Caki2 (cell line): ENCODE data around the gene KDM4C. TPM values are rescaled to one million over a fixed set of nuclear protein-coding genes. Genes with fewer than 3 reads are reported as not detected.

Experiments used
- DNase-seq: peaks from one replicate; pipeline ENCODE4 v3.0.0-alpha.2; 2015; ENCODE audit warnings: low read depth
- in situ Hi-C: cut with HindIII; loops from 2 replicates; pipeline ENCODE4 v1.10.0; 2016; ENCODE audit warnings: low sequenced_read_pairs, low pct_unique_long_range_greater_than_20kb, mixed read lengths
- total RNA-seq: library from RNA; depleted of rRNA; stranded (reverse); fragments of >200 nt; shearing (Covaris generic); gene quantifications from 2 replicates; pipeline ENCODE4 v1.2.3, GENCODE V29; 2014; ENCODE audit warnings: low replicate concordance

The KDM4C gene
- total RNA-seq, 1 experiment from 2014 or later: 9.2 TPM

DNA sequence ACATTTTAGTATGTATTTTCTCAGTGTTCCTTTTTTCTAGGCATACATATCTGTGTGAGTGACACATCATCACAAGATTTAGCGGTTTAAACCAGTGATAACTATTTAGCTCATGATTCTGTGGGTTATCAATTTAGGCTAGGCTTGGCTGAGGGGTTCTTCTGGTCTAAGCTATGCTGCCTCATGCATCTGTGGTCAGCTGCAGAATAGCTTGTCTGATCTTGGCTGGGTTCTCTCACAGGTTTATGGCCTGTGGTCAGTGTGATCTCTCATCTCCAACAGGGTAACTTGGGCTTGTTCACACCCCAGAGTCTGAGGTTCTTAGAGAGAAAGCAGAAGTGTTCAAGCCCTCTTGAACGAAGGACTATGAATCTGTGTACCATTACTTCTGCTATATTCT is 363.3 kb downstream of the KDM4C start:
- no peak for DNase-seq
- in situ Hi-C loops: no loop called here

GRCh38 chr9:7121664-7122063 is 363.9 kb downstream of the KDM4C start:
- in situ Hi-C loops: no loop called here
- no peak for DNase-seq

DNA sequence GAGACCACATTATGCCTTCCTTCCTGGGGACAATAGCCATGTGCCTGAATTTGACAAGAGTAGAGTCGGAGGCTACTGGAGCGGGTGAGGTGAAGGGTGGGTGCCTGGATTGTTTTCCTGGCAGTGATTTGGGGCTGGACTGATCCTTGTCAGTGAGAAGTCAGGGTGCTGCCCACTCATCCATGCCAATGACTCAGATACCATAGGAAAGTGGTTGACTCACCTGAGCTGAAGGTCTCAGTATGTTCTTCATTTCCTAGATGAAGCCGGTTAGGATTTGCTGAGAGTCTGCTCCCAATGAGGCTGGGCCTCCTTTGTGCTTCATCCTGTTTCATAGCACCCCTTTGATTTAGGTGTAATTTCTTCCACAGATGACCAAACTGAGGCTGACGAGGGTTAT is 366.0 kb downstream of the KDM4C start:
- peak; percentile 42 for DNase-seq
- in situ Hi-C loops: no loop called here

- in situ Hi-C loops: no loop called here
- no peak for DNase-seq
Measured at GRCh38 chr9:7125231-7125630, 367.5 kb downstream of the KDM4C start.

DNA sequence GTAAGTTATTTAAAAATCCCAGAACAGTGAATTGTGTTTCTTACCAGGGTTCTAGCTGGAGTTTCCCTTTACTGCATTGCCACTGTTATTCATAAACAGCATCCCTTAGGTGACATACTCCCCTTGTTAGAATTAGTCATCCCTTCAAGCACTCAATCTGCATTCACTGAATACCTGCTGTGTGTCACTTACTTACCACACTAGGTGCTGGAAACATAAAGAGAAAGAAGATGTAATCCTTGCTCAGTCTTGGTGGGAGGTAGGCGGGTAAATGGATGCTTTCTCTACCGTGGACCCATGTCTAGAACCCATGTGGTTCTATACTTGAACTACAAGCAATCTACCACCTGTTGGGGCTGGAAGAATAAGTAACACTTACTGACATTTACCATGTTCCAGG is 371.6 kb downstream of the KDM4C start:
- in situ Hi-C loops: no loop called here
- DNase-seq: peak; percentile 14

DNA sequence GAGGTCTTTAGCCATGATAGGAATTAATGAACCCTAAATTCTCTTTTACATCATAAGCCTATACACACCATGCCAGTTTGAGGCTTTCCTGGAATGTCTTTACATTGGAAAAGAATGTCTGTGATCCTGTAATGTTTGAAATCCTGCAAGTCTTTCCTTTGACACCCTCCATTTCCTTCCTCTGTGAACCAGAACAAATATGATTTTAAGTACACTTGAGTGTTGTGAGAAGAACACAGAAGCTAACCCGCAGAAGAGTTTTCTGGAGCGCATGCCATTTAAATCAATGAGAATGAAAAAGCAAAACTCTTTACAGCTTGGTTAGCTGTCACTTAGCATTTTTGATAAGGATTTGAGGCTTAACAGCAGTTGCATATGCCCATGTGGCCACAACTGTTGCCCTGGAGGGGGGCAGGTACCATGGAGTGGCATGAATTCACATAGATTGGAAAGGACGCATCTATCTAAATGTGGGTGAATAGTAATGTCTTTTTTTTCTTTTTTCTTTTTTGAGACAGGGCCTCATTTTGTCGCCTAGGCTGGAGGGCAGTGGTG is 372.6 kb downstream of the KDM4C start:
- in situ Hi-C loops: no loop called here
- DNase-seq: no peak

DNA sequence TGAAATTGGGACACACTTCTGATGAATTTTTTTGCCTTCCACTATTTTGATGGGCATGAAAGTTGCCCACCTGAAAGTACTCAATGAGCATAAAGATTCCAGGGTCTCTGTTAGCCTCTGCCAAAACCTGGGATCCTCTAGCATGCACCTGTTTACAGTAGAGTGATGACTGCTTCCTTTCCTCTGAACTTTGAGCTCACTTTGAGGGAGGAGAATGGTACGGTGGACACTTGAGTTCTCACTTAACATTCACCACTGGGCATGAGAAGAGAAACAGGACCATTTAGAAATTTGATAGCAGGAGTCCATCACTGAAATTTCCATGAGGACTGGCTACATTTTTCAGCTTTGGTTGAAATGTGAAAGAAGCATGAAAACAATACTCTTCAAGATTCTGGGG is 374.8 kb downstream of the KDM4C start:
- no peak for DNase-seq
- in situ Hi-C loops: no loop called here

DNA sequence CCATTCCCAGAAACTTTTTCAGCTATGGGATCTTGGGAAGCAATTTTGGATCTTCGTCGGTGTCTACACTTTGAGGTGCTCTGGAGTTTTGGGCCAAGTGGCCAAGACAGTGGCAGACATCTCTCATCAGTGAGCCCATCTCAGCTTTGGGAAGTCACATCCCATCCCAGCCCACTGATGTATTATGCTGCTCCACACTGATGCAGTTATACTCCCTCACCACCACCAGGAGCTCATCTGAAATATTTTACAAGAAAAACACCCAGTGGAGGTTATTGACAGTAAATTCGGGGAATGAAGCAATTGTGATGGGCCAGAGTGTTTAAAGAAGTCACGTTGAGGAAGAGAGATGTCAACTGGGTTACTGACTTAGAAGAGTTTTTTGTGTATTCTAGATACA is 378.0 kb downstream of the KDM4C start:
- in situ Hi-C loops: no loop called here
- DNase-seq: no peak

DNA sequence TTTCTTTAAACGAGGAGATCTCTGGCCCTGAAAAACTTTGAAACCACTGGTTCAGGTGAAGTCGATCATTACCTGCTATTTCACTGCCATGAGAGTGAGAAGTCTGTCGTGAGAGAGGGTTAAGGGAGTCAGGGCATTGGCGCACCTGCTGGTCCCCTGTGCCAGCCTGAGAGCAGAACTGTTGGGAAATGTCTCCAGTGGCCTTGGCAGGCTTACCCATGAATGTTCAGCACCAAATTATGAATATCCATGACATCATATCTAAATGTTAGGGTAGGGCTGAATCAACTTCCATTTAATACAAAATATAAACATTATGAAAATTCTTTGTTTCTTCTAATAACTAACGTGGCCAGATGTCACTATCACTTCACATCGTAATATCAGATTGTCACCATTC is 379.3 kb downstream of the KDM4C start:
- DNase-seq: no peak
- in situ Hi-C loops: no loop called here

DNA sequence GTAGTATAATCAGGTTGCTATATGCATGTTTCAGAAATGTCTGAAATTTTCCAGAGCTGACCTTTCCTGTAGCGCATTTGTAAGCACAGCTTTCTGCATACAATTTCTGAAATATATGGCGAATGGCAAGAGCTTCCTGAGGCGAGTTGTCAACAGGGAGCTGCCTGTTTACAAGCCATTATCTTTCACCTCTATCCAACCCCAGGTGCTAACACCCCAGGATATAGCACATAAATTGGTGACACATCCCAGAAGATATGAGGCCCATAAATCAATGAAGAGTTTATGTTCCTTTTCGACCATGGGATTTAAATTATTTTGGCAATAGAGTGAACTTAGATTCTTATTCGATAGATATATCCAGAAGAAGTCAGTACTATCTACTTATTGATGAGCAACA is 379.8 kb downstream of the KDM4C start:
- DNase-seq: no peak
- in situ Hi-C loops: no loop called here

DNA sequence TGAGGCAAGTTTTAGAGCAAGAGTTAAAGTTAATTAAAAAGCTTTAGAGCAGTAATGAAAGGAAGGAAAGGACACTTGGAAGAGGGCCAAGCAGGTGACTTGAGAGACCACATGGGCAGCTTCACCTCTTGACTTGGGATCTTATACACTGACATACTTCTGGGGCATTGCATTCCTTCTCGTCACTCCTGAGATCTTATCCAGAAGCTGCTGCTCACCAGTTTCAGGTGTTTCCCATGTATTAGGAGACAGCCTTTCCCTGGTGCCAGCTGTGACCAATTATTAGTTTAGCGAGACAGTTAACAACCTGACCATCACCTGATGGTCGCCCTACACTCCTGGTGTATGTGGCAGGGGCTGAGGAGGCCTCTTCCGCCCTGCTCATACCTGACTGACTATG is 382.1 kb downstream of the KDM4C start:
- in situ Hi-C loops: no loop called here
- no peak for DNase-seq

- in situ Hi-C loops: no loop called here
- DNase-seq: no peak
Measured at GRCh38 chr9:7140401-7140800, 382.6 kb downstream of the KDM4C start.

- in situ Hi-C loops: no loop called here
- DNase-seq: no peak
Measured at GRCh38 chr9:7143645-7144200, 385.9 kb downstream of the KDM4C start.

DNA sequence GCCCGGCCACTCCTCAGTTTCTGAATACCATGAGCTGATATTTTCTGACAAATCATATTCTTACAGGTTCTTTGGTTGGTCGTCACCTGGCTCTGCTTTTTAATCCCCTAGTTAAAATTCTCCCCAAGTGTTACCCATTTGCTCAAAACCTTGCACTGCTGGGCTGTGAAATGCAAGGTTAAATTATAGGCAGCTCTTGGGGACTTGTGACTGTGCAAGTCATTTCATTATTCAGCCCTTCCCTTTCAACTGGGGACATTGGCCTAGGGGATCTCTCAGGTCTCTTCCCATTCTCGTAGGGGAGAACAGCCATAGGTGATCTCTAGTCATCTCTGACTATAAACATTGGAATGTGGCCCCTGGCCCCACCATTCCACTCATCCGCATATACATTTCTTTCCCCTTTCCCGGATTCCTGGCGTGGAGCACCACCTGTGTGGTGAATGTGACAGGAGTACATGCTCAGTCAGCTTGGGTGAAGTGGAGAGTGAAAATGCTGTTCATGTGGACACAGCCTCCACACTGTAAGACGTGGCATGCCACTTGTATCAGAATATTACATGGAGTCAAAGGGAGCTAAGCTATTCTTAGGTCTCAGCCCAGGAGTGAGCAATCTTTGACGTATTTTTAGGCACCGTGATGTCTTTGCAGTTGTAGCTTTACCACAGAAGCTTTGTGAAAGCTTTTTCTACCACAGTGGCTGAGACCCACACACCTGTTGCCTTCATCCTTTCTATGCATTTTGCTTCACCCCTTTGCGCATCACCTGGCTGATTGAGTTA is 386.7 kb downstream of the KDM4C start:
- in situ Hi-C loops: no loop called here
- DNase-seq: no peak

DNA sequence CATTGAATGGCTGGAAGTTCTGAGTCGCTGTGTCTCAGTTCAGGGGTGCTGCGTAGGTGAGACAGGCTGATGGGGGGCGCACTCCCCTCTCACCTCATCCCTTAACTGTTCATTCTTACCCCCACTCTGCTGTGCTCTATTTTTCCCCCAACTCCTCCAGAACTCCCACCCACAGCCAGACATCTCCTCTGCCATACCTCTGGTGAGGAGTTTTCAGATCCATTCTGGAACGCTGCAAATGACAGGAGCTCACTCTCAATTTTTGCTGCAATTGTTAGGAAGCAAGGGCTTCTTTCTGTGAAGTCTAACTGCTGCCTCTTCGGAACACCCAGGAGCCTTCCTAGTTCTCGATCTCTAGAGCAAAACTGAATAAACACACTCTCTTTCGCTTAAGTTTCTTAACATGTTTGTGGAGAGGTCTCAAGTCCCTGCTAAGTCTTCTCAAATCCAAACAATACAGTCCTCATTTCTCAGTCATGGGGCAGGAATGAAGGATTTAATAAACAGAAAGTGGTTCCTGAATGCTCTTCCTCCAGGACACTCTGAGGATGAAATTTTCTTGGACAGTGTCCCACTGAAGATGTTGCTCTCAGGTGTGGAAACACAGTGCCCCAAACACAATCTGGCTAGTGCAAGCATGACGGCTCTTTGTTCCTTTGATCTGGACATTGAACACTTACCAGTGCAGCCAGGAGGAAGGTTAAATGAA is 387.7 kb downstream of the KDM4C start:
- in situ Hi-C loops: no loop called here
- no peak for DNase-seq

DNA sequence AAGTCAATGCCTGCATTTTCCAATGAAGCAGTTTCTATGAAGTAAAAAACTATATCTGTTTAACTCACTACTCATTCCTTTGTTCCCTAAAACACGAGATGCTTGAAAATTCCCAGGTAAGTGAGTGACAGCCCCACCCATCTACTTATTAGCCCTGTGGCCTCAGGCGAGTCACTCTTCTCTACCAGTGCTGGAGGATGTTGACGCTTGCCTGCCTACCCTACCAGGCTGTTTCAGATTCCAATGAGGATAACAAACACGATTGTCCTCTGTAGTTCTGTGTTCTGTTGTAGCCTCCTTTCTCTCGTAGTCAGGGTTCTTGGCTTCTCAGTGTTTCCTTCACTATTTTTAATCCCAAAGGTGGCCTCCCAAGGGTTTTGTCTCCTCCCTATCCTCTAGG is 388.8 kb downstream of the KDM4C start:
- in situ Hi-C loops: no loop called here
- DNase-seq: peak; percentile 6

- in situ Hi-C loops: no loop called here
- DNase-seq: no peak
Measured at GRCh38 chr9:7147121-7148090, 389.6 kb downstream of the KDM4C start.

- DNase-seq: no peak
- in situ Hi-C loops: no loop called here
Measured at GRCh38 chr9:7148243-7148765, 390.5 kb downstream of the KDM4C start.
